SK-N-SH (cell line): ENCODE data around the gene SFRP2. TPM values are rescaled to one million over a fixed set of nuclear protein-coding genes. Genes with fewer than 3 reads are reported as not detected.

ENCODE experiments used
- CTCF ChIA-PET: fragments of 300-600, 350-600 bp; formaldehyde crosslinking; extraction: SDS; loops from one replicate; lab custom pipeline; 2021; lab: Yijun Ruan, JAX
- POLR2A ChIA-PET: fragments of 350-600 bp; sonication (Branson Sonifier 250); formaldehyde crosslinking; extraction: SDS; loops from one replicate; lab custom pipeline; 2020; ENCODE audit warnings: antibody characterized with exemption, inconsistent platforms; lab: Yijun Ruan, JAX
- DNase-seq: peaks from one replicate; pipeline ENCODE4 v3.0.0; 2012
- H2AFZ ChIP-seq: fragments of 200-600 bp; sonication (generic); 2 replicates; pipeline ENCODE4 v1.8.1; 2016; ENCODE audit warnings: antibody characterized with exemption, mild to moderate bottlenecking, low read depth
- H3F3A ChIP-seq: fragments of 200-600 bp; sonication (generic); replicated peaks from 2 replicates; pipeline ENCODE3; 2016; ENCODE audit warnings: antibody characterized with exemption, mild to moderate bottlenecking; ENCODE audit not compliant: insufficient read depth
- H3K27ac ChIP-seq, 2 experiments: fragments of 200-500 bp in 1 of 2; fragments of 200-600 bp in 1 of 2; sonication (Bioruptor generic) in 1 of 2; sonication (generic), shearing (Covaris generic) in 1 of 2; 2 replicates each; pipeline versions ENCODE4 v1.5.1 to v1.6.1; 2014 to 2016; ENCODE audit warnings: low read depth in 2 of 2, inconsistent platforms in 1 of 2, low read length in 1 of 2, mild to moderate bottlenecking in 1 of 2, mixed read lengths in 1 of 2
- H3K27me3 ChIP-seq: fragments of 200-600 bp; sonication (generic), shearing (Covaris generic); 2 replicates; pipeline ENCODE4 v1.6.1; 2016; ENCODE audit warnings: mixed run types; ENCODE audit not compliant: insufficient read depth
- H3K36me3 ChIP-seq, 2 experiments: fragments of 200-500 bp in 1 of 2; fragments of 200-600 bp in 1 of 2; sonication (Bioruptor generic) in 1 of 2; sonication (generic) in 1 of 2; replicated peaks in 1 of 2; 2 replicates each; pipeline versions ENCODE3 to v1.5.1; 2014 to 2016; ENCODE audit warnings: low read length in 1 of 2, mild to moderate bottlenecking in 1 of 2; ENCODE audit not compliant: insufficient read depth in 2 of 2, control insufficient read depth in 1 of 2
- H3K4me1 ChIP-seq, 2 experiments: fragments of 200-500 bp in 1 of 2; fragments of 200-600 bp in 1 of 2; sonication (Bioruptor generic) in 1 of 2; sonication (generic), shearing (Covaris generic) in 1 of 2; 2 replicates each; pipeline versions ENCODE4 v1.5.1 to v1.6.1; 2014 to 2016; ENCODE audit warnings: low read depth in 1 of 2, low read length in 1 of 2, mixed run types in 1 of 2; ENCODE audit not compliant: insufficient read depth in 2 of 2, control insufficient read depth in 1 of 2
- H3K4me2 ChIP-seq: fragments of 200-600 bp; sonication (generic), shearing (Covaris generic); 2 replicates; pipeline ENCODE4 v1.6.1; 2017; ENCODE audit warnings: mixed run types
- H3K4me3 ChIP-seq, 2 experiments: fragments of 200-500 bp in 1 of 2; fragments of 200-600 bp in 1 of 2; sonication (Bioruptor generic) in 1 of 2; sonication (generic), shearing (Covaris generic) in 1 of 2; 2 replicates each; pipeline versions ENCODE4 v1.5.1 to v1.8.1; 2014 to 2016; ENCODE audit warnings: low read depth in 2 of 2, inconsistent platforms in 1 of 2, low read length in 1 of 2, mild to moderate bottlenecking in 1 of 2, mixed read lengths in 1 of 2, moderate library complexity in 1 of 2
- H3K79me2 ChIP-seq: fragments of 200-600 bp; sonication (generic); 2 replicates; pipeline ENCODE4 v1.8.1; 2017; ENCODE audit warnings: mild to moderate bottlenecking; ENCODE audit not compliant: insufficient read depth
- H3K9ac ChIP-seq: fragments of 200-600 bp; sonication (generic); 2 replicates; pipeline ENCODE4 v1.6.1; 2017; ENCODE audit warnings: mixed run types
- H3K9me2 ChIP-seq: fragments of 200-600 bp; sonication (generic); 2 replicates; pipeline ENCODE4 v1.6.1; 2017; ENCODE audit warnings: mixed run types
- H3K9me3 ChIP-seq: fragments of 200-600 bp; sonication (generic); 2 replicates; pipeline ENCODE4 v1.6.1; 2017; ENCODE audit warnings: mixed run types, mild to moderate bottlenecking, moderate library complexity
- H4K20me1 ChIP-seq: fragments of 200-600 bp; sonication (generic); 2 replicates; pipeline ENCODE4 v1.6.1; 2017; ENCODE audit warnings: mild to moderate bottlenecking, mixed run types; ENCODE audit not compliant: insufficient read depth
- EP300 ChIP-seq, 2 experiments: IDR thresholded peaks; 2 replicates each; pipeline versions ENCODE4 v1.4.0 to v1.6.1; 2012; ENCODE audit warnings: borderline replicate concordance in 1 of 2, low read depth in 1 of 2, low read length in 1 of 2
- EZH2phosphoT487 ChIP-seq: fragments of 200-600 bp; sonication (generic); IDR thresholded peaks from 2 replicates; pipeline ENCODE4 v1.6.1; 2017; ENCODE audit warnings: low read depth, mixed run types, mild to moderate bottlenecking, antibody characterized with exemption, moderate library complexity, borderline replicate concordance
- JUND ChIP-seq: IDR thresholded peaks from 2 replicates; pipeline ENCODE4 v1.4.0; 2012
- MEF2A ChIP-seq: IDR thresholded peaks from 2 replicates; pipeline ENCODE4 v1.4.0; 2012; ENCODE audit warnings: low read depth, borderline replicate concordance
- NFIC ChIP-seq: IDR thresholded peaks from 2 replicates; pipeline ENCODE4 v1.4.0; 2012; ENCODE audit warnings: borderline replicate concordance
- NRF1 ChIP-seq: IDR thresholded peaks from 2 replicates; pipeline ENCODE4 v1.6.1; 2012; ENCODE audit warnings: low read depth, mild to moderate bottlenecking, low read length
- PBX3 ChIP-seq: IDR thresholded peaks from 2 replicates; pipeline ENCODE4; 2012
- RAD21 ChIP-seq: IDR thresholded peaks from 2 replicates; pipeline ENCODE4 v1.6.1; 2012; ENCODE audit warnings: mild to moderate bottlenecking, low read length
- RCOR1 ChIP-seq: fragments of 150-350 bp; IDR thresholded peaks from 2 replicates; pipeline ENCODE4 v1.6.1; 2017; ENCODE audit warnings: antibody characterized with exemption, low read length
- RFX5 ChIP-seq: IDR thresholded peaks from 2 replicates; pipeline ENCODE4 v1.6.1; 2012; ENCODE audit warnings: mild to moderate bottlenecking, improper control_type of control experiment, low read length
- SIN3A ChIP-seq: IDR thresholded peaks from 2 replicates; pipeline ENCODE4 v1.6.1; 2012; ENCODE audit warnings: low read depth, mild to moderate bottlenecking, low read length, moderate library complexity, borderline replicate concordance
- SMC3 ChIP-seq: IDR thresholded peaks from 2 replicates; pipeline ENCODE4 v1.6.1; 2012; ENCODE audit warnings: low read depth, low read length, improper control_type of control experiment
- TCF12 ChIP-seq: IDR thresholded peaks from 2 replicates; pipeline ENCODE4 v1.4.0; 2012
- TEAD4 ChIP-seq: IDR thresholded peaks from 2 replicates; pipeline ENCODE4 v1.4.0; 2012; ENCODE audit warnings: mild to moderate bottlenecking, borderline replicate concordance; ENCODE audit not compliant: insufficient read depth
- YY1 ChIP-seq: IDR thresholded peaks from 2 replicates; pipeline ENCODE4 v1.4.0; 2012; ENCODE audit warnings: low read depth, mild to moderate bottlenecking
- WGBS: methylation state at CpG from one replicate; pipeline ENCODE4 v1.1.6; 2017; ENCODE audit warnings: low lambda C conversion rate; 5-methylcytosine and 5-hydroxymethylcytosine counted together
- polyA plus RNA-seq, 3 experiments: library from polyadenylated mRNA; depleted of rRNA; stranded (reverse); fragments of >200 nt; gene quantifications; 2 replicates each; pipeline ENCODE4 v1.2.3, GENCODE V29; 2012
- TF ChIP-seq, protein P1 (sequence below): IDR thresholded peaks from 2 replicates; pipeline ENCODE4 v1.4.0; 2012; ENCODE audit warnings: low read depth, borderline replicate concordance
- TF ChIP-seq, protein P2 (sequence below): IDR thresholded peaks from 2 replicates; pipeline ENCODE4 v1.4.0; 2012; ENCODE audit warnings: low read depth, borderline replicate concordance

SFRP2 gene
- polyA plus RNA-seq, 1 of the 3 experiments (the other 2 are of a cell fraction): not detected

GRCh38 chr4:153784166-153784699, 4.7 kb downstream of the SFRP2 start:
- no peaks in the 10 kb centered on the region for H3F3A ChIP-seq
- H3K9me3 ChIP-seq: no peaks in the 10 kb centered on the region
- TF ChIP-seq TEAD4 (no peak), NFIC (no peak), EZH2phosphoT487 (no peak), YY1 (no peak), RCOR1 (no peak), MEF2A (no peak), PBX3 (no peak), TCF12 (no peak), SMC3 (no peak), NRF1 (no peak), JUND (no peak), RAD21 (no peak), SIN3A (no peak), EP300 (IDR thresholded peaks at IDR 0.05; ENCODE audit: borderline replicate concordance in 1 of 2, low read depth in 1 of 2, low read length in 1 of 2) (no peak), RFX5 (no peak)
- TF ChIP-seq, protein P1, sequence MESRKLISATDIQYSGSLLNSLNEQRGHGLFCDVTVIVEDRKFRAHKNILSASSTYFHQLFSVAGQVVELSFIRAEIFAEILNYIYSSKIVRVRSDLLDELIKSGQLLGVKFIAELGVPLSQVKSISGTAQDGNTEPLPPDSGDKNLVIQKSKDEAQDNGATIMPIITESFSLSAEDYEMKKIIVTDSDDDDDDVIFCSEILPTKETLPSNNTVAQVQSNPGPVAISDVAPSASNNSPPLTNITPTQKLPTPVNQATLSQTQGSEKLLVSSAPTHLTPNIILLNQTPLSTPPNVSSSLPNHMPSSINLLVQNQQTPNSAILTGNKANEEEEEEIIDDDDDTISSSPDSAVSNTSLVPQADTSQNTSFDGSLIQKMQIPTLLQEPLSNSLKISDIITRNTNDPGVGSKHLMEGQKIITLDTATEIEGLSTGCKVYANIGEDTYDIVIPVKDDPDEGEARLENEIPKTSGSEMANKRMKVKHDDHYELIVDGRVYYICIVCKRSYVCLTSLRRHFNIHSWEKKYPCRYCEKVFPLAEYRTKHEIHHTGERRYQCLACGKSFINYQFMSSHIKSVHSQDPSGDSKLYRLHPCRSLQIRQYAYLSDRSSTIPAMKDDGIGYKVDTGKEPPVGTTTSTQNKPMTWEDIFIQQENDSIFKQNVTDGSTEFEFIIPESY: no peak
- TF ChIP-seq, protein P2, sequence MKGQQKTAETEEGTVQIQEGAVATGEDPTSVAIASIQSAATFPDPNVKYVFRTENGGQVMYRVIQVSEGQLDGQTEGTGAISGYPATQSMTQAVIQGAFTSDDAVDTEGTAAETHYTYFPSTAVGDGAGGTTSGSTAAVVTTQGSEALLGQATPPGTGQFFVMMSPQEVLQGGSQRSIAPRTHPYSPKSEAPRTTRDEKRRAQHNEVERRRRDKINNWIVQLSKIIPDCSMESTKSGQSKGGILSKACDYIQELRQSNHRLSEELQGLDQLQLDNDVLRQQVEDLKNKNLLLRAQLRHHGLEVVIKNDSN: no peak
- WGBS: 20% methylated on average over 3 of the region's 3 CpGs
- H3K79me2 ChIP-seq: no peaks in the 10 kb centered on the region
- no peaks in the 10 kb centered on the region for H3K36me3 ChIP-seq
- no peaks in the 10 kb centered on the region for H4K20me1 ChIP-seq
- DNase-seq: no peak
- H2AFZ ChIP-seq: no peak overlapping the region
- H3K27me3 ChIP-seq: peaks cover 35% of the 10 kb centered on the region
- H3K4me2 ChIP-seq: no peak overlapping the region
- ChIA-PET POLR2A (no interaction called here), CTCF (interaction anchor here (1.5 kb wide), 2 partner anchors 34 to 62 kb away, joined by 5 read pairs; no protein-coding TSS in a partner anchor)
- no peak overlapping the region for H3K9ac ChIP-seq
- H3K4me1 ChIP-seq: no peaks in the 10 kb centered on the region; a peak in 2 of 4 replicates
- no peak overlapping the region for H3K27ac ChIP-seq
- no peaks in the 10 kb centered on the region for H3K9me2 ChIP-seq
- H3K4me3 ChIP-seq: no peak overlapping the region
